K562 (cell line): Measurements from ENCODE around the gene TCF25. TPM values are rescaled to one million over a fixed set of nuclear protein-coding genes. Genes with fewer than 3 reads are reported as not detected.

Experiments used
- BHLHE40 ChIP-seq: IDR thresholded peaks from 2 replicates; pipeline ENCODE4 v1.6.1; 2011; ENCODE audit warnings: low read length, improper control_type of control experiment
- CCAR2 ChIP-seq: fragments of 200-400 bp; formaldehyde crosslinking; IDR thresholded peaks from 2 replicates; pipeline ENCODE4 v1.6.1; 2017; ENCODE audit warnings: mild to moderate bottlenecking, low read depth, low read length
- EZH2 ChIP-seq: IDR thresholded peaks from 2 replicates; pipeline ENCODE4 v1.6.1; 2012; ENCODE audit warnings: low read depth, mild to moderate bottlenecking, inconsistent platforms, low read length, borderline replicate concordance
- MAX ChIP-seq: sonication (generic); formaldehyde crosslinking; IDR thresholded peaks from 2 replicates; pipeline ENCODE4 v1.9.0; 2022; ENCODE audit warnings: mild to moderate bottlenecking, missing genetic modification reagents
- PTRF ChIP-seq: fragments of 450-650 bp; IDR thresholded peaks from 2 replicates; pipeline ENCODE4 v1.6.1; 2016; ENCODE audit warnings: mild to moderate bottlenecking, missing genetic modification characterization, missing compliant biosample characterization
- PYGO2 ChIP-seq: fragments of 450-650 bp; IDR thresholded peaks from 2 replicates; pipeline ENCODE4 v1.6.1; 2016; ENCODE audit warnings: mild to moderate bottlenecking, missing genetic modification characterization, moderate library complexity, missing compliant biosample characterization
- RBM15 ChIP-seq: fragments of 200-400 bp; formaldehyde crosslinking; IDR thresholded peaks from 2 replicates; pipeline ENCODE4 v1.6.1; 2018; ENCODE audit warnings: mild to moderate bottlenecking, low read length, moderate library complexity; ENCODE audit not compliant: insufficient read depth
- RFX7 ChIP-seq: fragments of 250-450 bp; sonication (Bioruptor Pico); IDR thresholded peaks from 2 replicates; pipeline ENCODE4 v1.5.1; 2021; ENCODE audit warnings: mild to moderate bottlenecking
- RUNX1 ChIP-seq: sonication (generic); IDR thresholded peaks from 2 replicates; pipeline ENCODE4 v1.6.1; 2016; ENCODE audit warnings: antibody characterized with exemption, low read depth
- SIRT6 ChIP-seq: IDR thresholded peaks from one replicate; pipeline ENCODE4 v1.6.1; 2012; ENCODE audit warnings: low read depth, mild to moderate bottlenecking, control low read depth, inconsistent platforms, low read length, moderate library complexity
- SNRNP70 ChIP-seq: fragments of 200-400 bp; formaldehyde crosslinking; optimal IDR thresholded peaks from 2 replicates; pipeline ENCODE3; 2017; ENCODE audit warnings: low read depth, low read length
- TARDBP ChIP-seq: fragments of 450-650 bp; IDR thresholded peaks from 2 replicates; pipeline ENCODE4 v1.6.1; 2016
- ZFX ChIP-seq: sonication (generic); formaldehyde crosslinking; IDR thresholded peaks from 2 replicates; pipeline ENCODE4 v1.8.0; 2022; ENCODE audit warnings: mild to moderate bottlenecking, missing genetic modification reagents, moderate library complexity
- ZNF165 ChIP-seq: fragments of 250-450 bp; sonication (Bioruptor Pico); IDR thresholded peaks from 2 replicates; pipeline ENCODE4 v1.4.0; 2020; ENCODE audit warnings: borderline replicate concordance
- ZNF212 ChIP-seq: fragments of 450-650 bp; formaldehyde crosslinking; IDR thresholded peaks from 2 replicates; pipeline ENCODE4 v1.4.0; 2020; ENCODE audit warnings: mild to moderate bottlenecking
- ZNF639 ChIP-seq, 2 experiments: fragments of 200-800 bp in 1 of 2; sonication (Bioruptor generic) in 1 of 2; sonication (generic) in 1 of 2; formaldehyde crosslinking in 1 of 2; IDR thresholded peaks in 1 of 2; conservative IDR thresholded peaks in 1 of 2; 2 replicates each; pipeline versions ENCODE4 v1.5.0 to v1.6.1; 2016 to 2020; ENCODE audit warnings: missing compliant biosample characterization in 1 of 2, missing genetic modification characterization in 1 of 2, missing genetic modification reagents in 1 of 2
- ZNF717 ChIP-seq: fragments of 250-450 bp; sonication (Bioruptor Pico); IDR thresholded peaks from 2 replicates; pipeline ENCODE4 v1.5.0; 2021
- polyA plus RNA-seq, 8 experiments: library from polyadenylated mRNA; depleted of rRNA in 4 of 8; stranded (reverse) in 5 of 8; unstranded in 3 of 8; fragments of >200 nt; fragmentation: Nextera tagmentation in 2 of 8; fragmentation: Illumina TruSeq in 1 of 8; extraction: Ambion mirVana in 2 of 8; extraction: Trizol in 1 of 8; gene quantifications; 2 replicates each; pipeline versions ENCODE4 v1.2.1 to v1.2.3, GENCODE V29; 2011 to 2014; ENCODE audit warnings: inconsistent platforms in 1 of 8, missing spikeins in 1 of 8
- total RNA-seq, 7 experiments: library from RNA; depleted of rRNA in 6 of 7; stranded (reverse); fragments of >200 nt in 6 of 7; fragmentation: Illumina TruSeq in 2 of 7; extraction: Trizol in 2 of 7; gene quantifications; 2 replicates each; pipeline versions ENCODE4 v1.2.1 to v1.2.3, GENCODE V29; 2011 to 2021; ENCODE audit warnings: low replicate concordance in 1 of 7
- TF ChIP-seq, protein P1 (sequence below): fragments of 200-400 bp; formaldehyde crosslinking; IDR thresholded peaks from 2 replicates; pipeline ENCODE4 v1.6.1; 2017; ENCODE audit warnings: mild to moderate bottlenecking, low read depth, low read length, moderate library complexity
- TF ChIP-seq, protein P2 (sequence below): sonication (generic); formaldehyde crosslinking; IDR thresholded peaks from 2 replicates; pipeline ENCODE4 v1.8.0; 2023; ENCODE audit warnings: missing genetic modification reagents, mild to moderate bottlenecking, borderline replicate concordance

The TCF25 gene
- total and polyA plus RNA-seq, 9 of the 15 experiments (the other 6 are each of a cell fraction or from before 2014, with no cell fraction given), result 9.0 to 154 (median 83.8) TPM

DNA sequence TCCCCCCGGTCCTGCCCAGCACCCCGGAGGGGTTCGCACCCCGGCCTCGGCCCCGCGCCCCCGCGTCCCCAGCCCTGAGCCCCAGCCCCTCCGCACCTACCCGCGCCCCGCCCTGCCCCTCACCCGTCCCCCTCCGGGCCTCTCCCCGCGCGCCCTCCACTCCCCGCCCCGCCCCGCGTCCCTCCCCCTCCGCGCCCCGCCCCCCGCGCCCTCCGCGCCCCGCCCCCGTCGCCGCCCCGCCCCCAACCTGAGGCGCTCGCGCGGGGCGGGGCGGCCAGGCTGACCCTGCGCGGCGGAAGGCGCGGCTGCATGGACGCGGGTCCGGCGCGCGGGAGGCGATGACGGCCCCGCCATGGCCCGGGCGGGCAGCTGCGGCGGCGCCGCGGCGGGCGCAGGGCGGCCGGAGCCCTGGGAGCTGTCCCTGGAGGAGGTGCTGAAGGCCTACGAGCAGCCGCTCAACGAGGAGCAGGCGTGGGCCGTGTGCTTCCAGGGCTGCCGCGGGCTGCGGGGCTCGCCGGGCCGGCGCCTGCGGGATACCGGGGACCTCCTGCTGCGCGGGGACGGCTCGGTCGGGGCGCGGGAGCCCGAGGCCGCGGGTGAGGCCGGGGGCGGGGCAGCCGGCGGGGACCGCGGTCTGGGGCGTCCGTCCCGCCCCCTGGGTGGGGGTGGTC, 45.1 kb upstream of the TCF25 start, which contains the start of gene SPIRE2 (continued):
- TF ChIP-seq SIRT6 (no peak), ZNF717 (no peak), PYGO2 (tag) (no peak), ZNF639 (CRISPR knock-in tag; conservative IDR thresholded peaks at IDR 0.05 in 1 of 2, IDR thresholded peaks at IDR 0.05 in 1 of 2) (peak in 1 of 2 experiments; percentile 95; a peak in 2 of 4 replicates), SNRNP70 (no peak), TARDBP (no peak; the same call in 1 of the 2 replicates), EZH2 (no peak), CCAR2 (no peak), RFX7 (no peak), ZNF165 (CRISPR knock-in tag) (no peak), RBM15 (no peak), ZNF212 (CRISPR knock-in tag) (no peak), ZFX (CRISPR knock-in tag) (0 out of 2 replicates have a peak, but pooled peaks have one; percentile 16), PTRF (tag) (no peak), RUNX1 (no peak), BHLHE40 (peak; percentile 43; the same call in 1 of the 2 replicates), MAX (CRISPR knock-in tag) (peak; percentile 61; the same call in 1 of the 2 replicates)
- TF ChIP-seq, protein P1, sequence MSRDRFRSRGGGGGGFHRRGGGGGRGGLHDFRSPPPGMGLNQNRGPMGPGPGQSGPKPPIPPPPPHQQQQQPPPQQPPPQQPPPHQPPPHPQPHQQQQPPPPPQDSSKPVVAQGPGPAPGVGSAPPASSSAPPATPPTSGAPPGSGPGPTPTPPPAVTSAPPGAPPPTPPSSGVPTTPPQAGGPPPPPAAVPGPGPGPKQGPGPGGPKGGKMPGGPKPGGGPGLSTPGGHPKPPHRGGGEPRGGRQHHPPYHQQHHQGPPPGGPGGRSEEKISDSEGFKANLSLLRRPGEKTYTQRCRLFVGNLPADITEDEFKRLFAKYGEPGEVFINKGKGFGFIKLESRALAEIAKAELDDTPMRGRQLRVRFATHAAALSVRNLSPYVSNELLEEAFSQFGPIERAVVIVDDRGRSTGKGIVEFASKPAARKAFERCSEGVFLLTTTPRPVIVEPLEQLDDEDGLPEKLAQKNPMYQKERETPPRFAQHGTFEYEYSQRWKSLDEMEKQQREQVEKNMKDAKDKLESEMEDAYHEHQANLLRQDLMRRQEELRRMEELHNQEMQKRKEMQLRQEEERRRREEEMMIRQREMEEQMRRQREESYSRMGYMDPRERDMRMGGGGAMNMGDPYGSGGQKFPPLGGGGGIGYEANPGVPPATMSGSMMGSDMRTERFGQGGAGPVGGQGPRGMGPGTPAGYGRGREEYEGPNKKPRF, result no peak
- TF ChIP-seq, protein P2, sequence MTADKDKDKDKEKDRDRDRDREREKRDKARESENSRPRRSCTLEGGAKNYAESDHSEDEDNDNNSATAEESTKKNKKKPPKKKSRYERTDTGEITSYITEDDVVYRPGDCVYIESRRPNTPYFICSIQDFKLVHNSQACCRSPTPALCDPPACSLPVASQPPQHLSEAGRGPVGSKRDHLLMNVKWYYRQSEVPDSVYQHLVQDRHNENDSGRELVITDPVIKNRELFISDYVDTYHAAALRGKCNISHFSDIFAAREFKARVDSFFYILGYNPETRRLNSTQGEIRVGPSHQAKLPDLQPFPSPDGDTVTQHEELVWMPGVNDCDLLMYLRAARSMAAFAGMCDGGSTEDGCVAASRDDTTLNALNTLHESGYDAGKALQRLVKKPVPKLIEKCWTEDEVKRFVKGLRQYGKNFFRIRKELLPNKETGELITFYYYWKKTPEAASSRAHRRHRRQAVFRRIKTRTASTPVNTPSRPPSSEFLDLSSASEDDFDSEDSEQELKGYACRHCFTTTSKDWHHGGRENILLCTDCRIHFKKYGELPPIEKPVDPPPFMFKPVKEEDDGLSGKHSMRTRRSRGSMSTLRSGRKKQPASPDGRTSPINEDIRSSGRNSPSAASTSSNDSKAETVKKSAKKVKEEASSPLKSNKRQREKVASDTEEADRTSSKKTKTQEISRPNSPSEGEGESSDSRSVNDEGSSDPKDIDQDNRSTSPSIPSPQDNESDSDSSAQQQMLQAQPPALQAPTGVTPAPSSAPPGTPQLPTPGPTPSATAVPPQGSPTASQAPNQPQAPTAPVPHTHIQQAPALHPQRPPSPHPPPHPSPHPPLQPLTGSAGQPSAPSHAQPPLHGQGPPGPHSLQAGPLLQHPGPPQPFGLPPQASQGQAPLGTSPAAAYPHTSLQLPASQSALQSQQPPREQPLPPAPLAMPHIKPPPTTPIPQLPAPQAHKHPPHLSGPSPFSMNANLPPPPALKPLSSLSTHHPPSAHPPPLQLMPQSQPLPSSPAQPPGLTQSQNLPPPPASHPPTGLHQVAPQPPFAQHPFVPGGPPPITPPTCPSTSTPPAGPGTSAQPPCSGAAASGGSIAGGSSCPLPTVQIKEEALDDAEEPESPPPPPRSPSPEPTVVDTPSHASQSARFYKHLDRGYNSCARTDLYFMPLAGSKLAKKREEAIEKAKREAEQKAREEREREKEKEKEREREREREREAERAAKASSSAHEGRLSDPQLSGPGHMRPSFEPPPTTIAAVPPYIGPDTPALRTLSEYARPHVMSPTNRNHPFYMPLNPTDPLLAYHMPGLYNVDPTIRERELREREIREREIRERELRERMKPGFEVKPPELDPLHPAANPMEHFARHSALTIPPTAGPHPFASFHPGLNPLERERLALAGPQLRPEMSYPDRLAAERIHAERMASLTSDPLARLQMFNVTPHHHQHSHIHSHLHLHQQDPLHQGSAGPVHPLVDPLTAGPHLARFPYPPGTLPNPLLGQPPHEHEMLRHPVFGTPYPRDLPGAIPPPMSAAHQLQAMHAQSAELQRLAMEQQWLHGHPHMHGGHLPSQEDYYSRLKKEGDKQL (CRISPR knock-in tag), result no peak
